GM18519 (cell line): ENCODE data around the gene PRDX1.
"Not testable (repeated sequence)": the region's sequence is repeated elsewhere in the genome, so short reads cannot be mapped to it uniquely, and the experiment has no call there.

Experiments
- ATAC-seq: cut with Tn5 transposase; IDR thresholded peaks from one replicate; pipeline ENCODE4 v1.9.1; 2021; ENCODE audit warnings: mild to moderate bottlenecking, moderate library complexity; ENCODE audit not compliant: unreplicated experiment, low FRiP score

The PRDX1 gene

GRCh38 chr1:45536886-45537285 is 15.2 kb upstream of the PRDX1 start:
- ATAC-seq, result no peak

GRCh38 chr1:45535988-45536766 is 14.5 kb upstream of the PRDX1 start:
- ATAC-seq, result no peak

DNA sequence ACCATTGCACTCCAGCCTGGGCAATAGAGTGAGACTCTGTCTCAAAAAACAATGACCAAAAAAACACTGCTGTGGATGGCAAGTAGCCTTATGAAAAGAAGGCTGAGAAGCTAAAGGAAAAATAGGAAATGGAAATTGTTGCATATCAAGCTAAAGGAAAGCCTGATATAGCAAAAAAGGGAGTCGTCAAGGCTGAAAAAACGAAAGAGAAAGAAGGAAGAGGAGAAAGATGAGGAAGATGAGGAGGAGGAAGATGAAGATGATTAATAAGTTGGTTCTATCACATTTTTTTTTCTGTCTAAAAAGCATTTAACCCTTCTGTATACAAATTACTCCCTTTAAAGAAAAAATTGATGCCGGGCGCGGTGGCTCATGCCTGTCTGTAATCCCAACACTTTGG is 10.2 kb upstream of the PRDX1 start:
- no peak for ATAC-seq

DNA sequence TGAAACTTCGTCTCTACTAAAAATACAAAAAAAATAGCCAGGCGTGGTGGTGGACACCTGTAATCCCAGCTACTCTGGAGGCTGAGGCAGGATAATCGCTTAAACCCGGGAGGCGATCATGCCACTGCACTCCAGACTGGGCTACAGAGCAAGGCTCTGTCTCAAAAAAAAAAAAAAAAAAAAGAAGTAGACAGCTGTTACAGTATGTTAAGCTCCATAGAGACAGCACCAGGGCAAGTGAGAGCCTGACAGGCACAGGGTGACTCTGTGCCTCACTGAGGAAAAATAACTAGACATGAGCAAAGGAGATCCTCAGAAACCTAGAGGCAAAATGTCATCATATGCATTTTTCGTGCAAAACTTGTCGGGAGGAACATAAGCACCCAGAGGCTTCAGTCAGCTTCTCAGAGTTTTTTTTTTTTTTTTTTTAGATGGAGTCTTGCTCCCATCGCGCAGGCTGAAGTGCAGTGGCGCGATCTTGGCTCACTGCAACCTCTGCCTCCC is 9.0 kb upstream of the PRDX1 start:
- ATAC-seq, result no peak

- ATAC-seq, result no peak
Observed at GRCh38 chr1:45526135-45526644, 4.5 kb upstream of the PRDX1 start.

DNA sequence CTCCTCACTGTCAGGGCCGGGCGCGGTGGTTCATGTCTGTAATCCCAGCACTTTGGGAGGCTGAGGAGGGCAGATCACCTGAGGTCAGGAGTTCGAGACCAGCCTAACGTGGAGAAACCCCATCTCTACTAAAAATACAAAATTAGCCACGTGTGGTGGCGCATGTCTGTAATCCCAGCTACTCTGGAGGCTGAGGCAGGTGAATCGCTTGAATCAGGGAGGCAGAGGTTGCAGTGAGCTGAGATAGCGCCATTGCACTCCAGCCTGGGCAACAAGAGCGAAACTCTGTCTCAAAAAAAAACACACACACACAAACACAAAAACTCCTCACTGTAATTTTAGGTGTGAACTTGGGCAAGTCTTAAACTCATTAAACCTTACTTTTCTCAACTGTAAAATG is 2.3 kb upstream of the PRDX1 start:
- ATAC-seq, result not testable (repeated sequence)

DNA sequence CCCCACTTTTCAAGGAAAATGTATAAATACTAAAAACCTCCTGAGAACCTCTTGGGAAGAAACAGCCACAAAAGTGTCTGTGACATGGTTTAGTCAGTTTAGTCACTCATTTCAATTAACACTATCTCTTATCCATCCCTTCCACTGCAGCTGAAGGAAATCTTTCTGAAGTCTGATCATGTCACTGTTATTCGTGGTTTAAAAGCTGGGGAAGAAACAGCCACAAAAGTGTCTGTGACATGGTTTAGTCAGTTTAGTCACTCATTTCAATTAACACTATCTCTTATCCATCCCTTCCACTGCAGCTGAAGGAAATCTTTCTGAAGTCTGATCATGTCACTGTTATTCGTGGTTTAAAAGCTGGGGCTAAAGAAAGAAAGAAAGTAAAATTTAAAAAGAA is 1.8 kb upstream of the PRDX1 start:
- not testable (repeated sequence) for ATAC-seq

- no peak for ATAC-seq
Observed at GRCh38 chr1:45522324-45523104, 830 bp upstream of the PRDX1 start.

- ATAC-seq, result not testable (repeated sequence)
Observed at GRCh38 chr1:45519774-45520173, 1.9 kb downstream of the PRDX1 start.

DNA sequence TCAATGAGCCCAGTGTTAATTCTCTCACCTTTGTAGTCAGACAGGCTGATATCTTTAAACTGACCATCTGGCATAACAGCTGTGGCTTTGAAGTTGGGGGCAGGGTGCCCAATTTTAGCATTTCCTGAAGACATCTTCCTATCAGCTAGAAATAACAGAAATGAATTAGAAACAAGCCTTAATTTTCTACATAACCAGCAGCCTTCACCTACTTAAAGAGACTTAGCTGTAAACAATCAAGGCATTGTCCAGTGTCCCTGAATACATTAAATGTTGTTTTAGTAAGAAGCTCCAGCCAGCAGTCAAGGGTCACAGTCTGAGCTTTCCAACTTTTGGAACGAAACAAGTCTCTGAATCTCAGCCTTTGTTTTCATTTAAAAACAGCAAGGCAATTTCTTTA is 2.8 kb downstream of the PRDX1 start:
- no peak for ATAC-seq

DNA sequence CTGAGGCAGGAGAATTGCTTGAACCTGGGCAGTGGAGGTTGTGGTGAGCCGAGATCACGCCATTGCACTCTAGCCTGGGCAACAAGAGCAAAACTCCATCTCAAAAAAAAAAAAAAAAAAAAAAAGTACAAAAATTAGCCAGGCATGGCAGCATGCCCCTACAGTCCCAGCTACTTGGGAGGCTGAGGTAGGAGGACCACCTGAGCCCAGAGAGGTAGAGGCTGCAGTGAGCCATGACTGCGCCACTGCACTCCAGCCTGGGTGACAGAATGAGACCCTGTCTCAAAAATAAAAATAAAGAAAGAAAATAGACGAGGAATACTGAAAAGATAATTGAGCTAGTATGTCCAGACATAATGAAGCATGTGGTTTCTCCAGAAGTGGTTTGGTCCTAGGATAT is 3.3 kb downstream of the PRDX1 start:
- not testable (repeated sequence) for ATAC-seq

DNA sequence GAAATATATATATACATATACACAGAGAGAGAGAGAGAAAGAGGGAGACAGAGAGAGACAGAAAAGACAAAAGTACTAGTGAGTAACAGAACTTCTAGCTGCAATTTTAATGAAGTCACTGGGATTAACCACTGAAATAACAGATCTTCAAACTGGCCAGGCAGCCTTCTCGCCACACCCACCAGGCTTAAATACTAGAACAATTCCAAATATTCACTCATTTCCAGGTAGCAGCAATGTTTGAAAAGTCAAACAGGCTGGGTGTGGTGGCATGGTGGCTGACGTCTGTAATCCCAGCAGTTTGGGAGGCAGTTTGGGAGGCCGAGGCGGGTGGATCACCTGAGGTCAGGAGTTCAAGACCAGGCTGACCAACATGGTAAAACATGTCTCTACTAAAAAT is 5.2 kb downstream of the PRDX1 start:
- no peak for ATAC-seq

DNA sequence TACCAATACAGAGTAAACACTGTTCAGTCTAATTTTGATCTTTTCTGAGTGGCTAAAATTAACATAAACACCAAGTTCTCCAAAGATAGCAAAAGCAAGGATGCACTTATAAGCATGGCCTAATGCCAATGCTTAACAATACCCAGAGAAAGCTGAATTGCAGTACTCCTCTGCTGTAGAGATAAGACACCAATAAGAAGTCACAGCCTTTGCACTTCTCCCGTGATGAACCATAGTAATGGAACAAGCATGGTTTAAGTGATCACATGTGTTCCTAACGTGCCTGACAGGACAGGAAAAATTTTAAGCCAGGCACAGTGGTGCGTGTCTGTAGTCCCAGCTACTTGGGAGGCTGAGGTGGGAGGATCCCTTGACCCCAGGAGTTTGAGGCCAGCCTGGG is 5.6 kb downstream of the PRDX1 start:
- no peak for ATAC-seq

DNA sequence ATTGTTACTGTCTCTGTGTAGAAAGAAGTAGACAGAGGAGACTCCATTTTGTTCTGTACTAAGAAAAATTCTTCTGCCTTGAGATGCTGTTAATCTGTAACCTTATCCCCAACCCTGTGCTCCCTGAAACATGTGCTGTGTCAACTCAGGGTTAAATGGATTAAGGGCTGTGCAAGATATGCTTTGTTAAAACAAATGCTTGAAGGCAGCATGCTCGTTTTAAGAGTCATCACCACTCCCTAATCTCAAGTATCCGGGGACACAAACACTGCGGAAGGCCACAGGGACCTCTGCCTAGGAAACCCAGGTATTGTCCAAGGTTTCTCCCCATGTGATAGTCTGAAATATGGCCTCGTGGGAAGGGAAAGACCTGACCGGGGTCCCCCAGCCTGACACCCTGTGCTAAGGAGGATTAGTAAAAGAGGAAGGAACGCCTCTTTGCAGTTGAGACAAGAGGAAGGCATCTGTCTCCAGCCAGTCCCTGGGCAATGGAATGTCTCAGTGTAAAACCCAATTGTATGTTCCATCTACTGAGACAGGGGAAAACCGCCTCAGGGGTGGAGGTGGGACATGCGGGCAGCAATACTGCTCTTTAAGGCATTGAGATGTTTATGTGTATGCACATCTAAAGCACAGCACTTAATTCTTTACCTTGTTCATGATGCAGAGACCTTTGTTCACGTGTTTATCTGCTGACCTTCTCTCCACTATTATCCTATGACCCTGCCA is 8.0 kb downstream of the PRDX1 start:
- not testable (repeated sequence) for ATAC-seq

- ATAC-seq, result no peak
Observed at GRCh38 chr1:45512641-45513054, 9.0 kb downstream of the PRDX1 start.

DNA sequence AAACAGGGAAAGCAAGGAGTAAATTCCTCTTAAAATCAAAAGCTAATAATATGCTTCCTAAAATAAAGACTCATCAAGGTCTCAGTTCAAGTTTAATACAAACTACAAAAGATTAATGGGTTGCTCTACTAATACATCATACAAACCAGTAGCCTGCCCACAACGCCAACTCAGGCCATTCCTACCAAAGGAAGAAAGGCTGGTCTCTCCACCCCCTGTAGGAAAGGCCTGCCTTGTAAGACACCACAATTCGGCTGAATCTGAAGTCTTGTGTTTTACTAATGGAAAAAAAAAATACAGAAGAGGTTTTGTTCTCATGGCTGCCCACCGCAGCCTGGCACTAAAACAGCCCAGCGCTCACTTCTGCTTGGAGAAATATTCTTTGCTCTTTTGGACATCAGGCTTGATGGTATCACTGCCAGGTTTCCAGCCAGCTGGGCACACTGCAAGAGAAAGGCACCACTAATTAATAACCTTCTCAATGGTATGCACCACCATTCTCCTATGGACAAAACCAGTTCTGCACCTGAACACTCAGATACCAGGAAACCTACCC is 10.6 kb downstream of the PRDX1 start:
- ATAC-seq, result no peak

- ATAC-seq, result no peak
Observed at GRCh38 chr1:45510036-45510971, 11.4 kb downstream of the PRDX1 start.

DNA sequence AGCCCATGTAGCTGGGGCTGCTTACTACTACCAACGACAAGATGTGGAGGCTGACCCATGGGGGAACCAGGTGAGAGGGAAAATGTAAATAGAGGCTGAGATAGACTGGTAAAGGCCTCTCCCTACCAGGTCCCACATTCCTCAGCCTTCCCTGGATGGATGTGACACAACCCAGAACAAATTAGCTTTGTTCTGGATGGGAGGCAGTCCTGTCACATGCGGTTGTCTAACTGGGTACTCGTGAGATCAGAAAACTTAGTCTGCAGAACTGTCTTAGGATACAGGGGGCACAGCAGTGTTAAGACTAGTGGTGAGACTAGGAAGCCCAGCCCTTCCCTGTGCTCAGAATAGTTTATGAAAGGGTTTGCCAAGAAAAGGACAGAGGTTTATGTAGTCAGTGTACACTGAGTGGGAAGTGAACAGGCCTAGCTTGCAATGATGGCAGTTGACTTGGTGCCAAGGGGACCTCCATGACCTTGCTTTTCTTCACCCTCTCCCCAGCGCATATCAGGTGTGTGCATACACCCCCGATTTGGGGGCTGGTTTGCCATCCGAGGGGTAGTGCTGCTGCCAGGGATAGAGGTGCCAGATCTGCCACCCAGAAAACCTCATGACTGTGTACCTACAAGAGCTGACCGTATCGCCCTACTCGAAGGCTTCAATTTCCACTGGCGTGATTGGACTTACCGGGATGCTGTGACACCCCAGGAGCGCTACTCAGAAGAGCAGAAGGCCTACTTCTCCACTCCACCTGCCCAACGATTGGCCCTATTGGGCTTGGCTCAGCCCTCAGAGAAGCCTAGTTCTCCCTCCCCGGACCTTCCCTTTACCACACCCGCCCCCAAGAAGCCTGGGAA is 13.2 kb downstream of the PRDX1 start:
- ATAC-seq, result no peak

- no peak for ATAC-seq
Observed at GRCh38 chr1:45507893-45508292, 13.8 kb downstream of the PRDX1 start.
